A549 (cell line): ENCODE measurements around the gene COA8.

Experiments
- CEBPB ChIP-seq, 2 experiments: fragments of >200 bp in 1 of 2; sonication (Bioruptor Twin) in 1 of 2; formaldehyde crosslinking in 1 of 2; IDR thresholded peaks; 2 replicates each; pipeline ENCODE4 v1.6.1; 2012 to 2016
- EP300 ChIP-seq, 2 experiments: fragments of >200 bp; sonication (Bioruptor Twin); formaldehyde crosslinking; IDR thresholded peaks; 2 replicates in 1 of 2; 3 replicates in 1 of 2; pipeline ENCODE4 v1.6.1; 2016 to 2017
- KDM5A ChIP-seq: fragments of 200-600 bp; sonication (generic); IDR thresholded peaks from 2 replicates; pipeline ENCODE4 v1.6.1; 2016; ENCODE audit warnings: antibody characterized with exemption, mild to moderate bottlenecking
- MYC ChIP-seq: IDR thresholded peaks from 2 replicates; pipeline ENCODE4 v1.6.1; 2012; ENCODE audit warnings: mild to moderate bottlenecking, inconsistent platforms, low read length, improper control_type of control experiment, borderline replicate concordance
- POLR2A ChIP-seq: IDR thresholded peaks from 2 replicates; pipeline ENCODE4 v1.6.1; 2012; ENCODE audit warnings: mild to moderate bottlenecking, low read length
- POLR2AphosphoS2 ChIP-seq: conservative IDR thresholded peaks from 2 replicates; pipeline ENCODE4 v1.6.1; 2012; ENCODE audit warnings: low read length, improper control_type of control experiment, inconsistent platforms
- RARB ChIP-seq: fragments of 250-450 bp; sonication (Bioruptor Pico); IDR thresholded peaks from 2 replicates; pipeline ENCODE4 v1.8.0; 2021; ENCODE audit warnings: mild to moderate bottlenecking, moderate library complexity
- RFX5 ChIP-seq: fragments of 450-650 bp; IDR thresholded peaks from 2 replicates; pipeline ENCODE4 v1.7.1; 2014; ENCODE audit warnings: antibody characterized with exemption, mild to moderate bottlenecking, moderate library complexity
- SMC3 ChIP-seq: fragments of >200 bp; sonication (Bioruptor Twin); formaldehyde crosslinking; IDR thresholded peaks from 3 replicates; pipeline ENCODE4 v1.6.1; 2018; ENCODE audit warnings: inconsistent platforms
- ZNF302 ChIP-seq: fragments of 250-450 bp; sonication (Bioruptor Pico); IDR thresholded peaks from 2 replicates; pipeline ENCODE4 v1.9.0; 2021; ENCODE audit warnings: inconsistent platforms, mild to moderate bottlenecking, moderate library complexity
- TF ChIP-seq, protein P1 (sequence below): fragments of >200 bp; sonication (Bioruptor Twin); formaldehyde crosslinking; IDR thresholded peaks from 3 replicates; pipeline ENCODE4 v1.5.1; 2016
- TF ChIP-seq, protein P2 (sequence below): IDR thresholded peaks from 2 replicates; pipeline ENCODE4 v1.6.1; 2012

DNA sequence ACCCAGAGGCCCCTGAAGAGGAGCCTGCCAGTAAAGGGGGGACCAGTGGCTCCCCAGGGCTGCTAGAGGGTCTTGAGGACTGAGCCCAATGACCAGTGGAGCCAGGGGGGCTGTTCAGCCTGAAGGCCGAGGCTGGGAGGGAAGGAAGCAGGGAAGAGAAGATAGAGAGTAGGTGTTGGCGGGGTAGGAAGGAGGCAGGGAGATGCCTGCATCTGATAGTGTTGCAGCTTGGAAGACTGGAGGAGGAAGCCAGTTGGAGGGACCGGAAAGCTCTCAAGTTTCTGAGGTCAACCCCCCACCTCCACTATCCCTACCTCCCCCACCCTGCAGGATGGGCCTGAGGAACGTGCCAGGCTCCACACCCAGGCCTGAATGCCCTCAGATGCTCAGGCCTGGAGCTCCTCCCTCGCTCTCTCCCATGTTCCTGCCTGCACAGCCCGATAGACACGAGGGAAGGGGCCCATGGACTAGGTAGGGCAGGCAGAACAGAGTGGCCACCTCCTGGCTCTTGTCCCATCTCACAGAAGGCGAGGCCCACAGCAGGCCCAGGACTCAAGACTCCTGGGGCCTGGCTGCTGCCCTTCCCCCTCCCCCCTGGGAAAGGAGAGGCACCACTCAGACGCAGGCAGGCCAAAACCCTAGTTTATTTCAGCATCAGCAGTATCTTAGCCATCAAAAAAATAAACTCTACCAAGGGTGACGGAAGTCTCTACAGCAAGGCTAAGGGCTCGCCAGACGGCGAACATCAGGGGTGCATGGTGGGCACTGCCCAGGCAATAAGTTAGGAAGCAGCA, 43.5 kb upstream of the COA8 start:
- TF ChIP-seq POLR2A (no peak), RFX5 (no peak), EP300 (IDR thresholded peaks at IDR 0.05) (no peak), CEBPB (IDR thresholded peaks at IDR 0.05) (no peak), SMC3 (no peak), KDM5A (no peak), MYC (no peak), ZNF302 (CRISPR knock-in tag) (no peak), POLR2AphosphoS2 (no peak; the same call in 1 of the 2 replicates), RARB (no peak)
- TF ChIP-seq, protein P1, sequence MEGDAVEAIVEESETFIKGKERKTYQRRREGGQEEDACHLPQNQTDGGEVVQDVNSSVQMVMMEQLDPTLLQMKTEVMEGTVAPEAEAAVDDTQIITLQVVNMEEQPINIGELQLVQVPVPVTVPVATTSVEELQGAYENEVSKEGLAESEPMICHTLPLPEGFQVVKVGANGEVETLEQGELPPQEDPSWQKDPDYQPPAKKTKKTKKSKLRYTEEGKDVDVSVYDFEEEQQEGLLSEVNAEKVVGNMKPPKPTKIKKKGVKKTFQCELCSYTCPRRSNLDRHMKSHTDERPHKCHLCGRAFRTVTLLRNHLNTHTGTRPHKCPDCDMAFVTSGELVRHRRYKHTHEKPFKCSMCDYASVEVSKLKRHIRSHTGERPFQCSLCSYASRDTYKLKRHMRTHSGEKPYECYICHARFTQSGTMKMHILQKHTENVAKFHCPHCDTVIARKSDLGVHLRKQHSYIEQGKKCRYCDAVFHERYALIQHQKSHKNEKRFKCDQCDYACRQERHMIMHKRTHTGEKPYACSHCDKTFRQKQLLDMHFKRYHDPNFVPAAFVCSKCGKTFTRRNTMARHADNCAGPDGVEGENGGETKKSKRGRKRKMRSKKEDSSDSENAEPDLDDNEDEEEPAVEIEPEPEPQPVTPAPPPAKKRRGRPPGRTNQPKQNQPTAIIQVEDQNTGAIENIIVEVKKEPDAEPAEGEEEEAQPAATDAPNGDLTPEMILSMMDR = no peak
- TF ChIP-seq, protein P2, sequence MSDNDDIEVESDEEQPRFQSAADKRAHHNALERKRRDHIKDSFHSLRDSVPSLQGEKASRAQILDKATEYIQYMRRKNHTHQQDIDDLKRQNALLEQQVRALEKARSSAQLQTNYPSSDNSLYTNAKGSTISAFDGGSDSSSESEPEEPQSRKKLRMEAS = no peak
